Activated CD8-positive, alpha-beta memory T cell treated with anti-CD3 and anti-CD28 coated beads, Interleukin-2, amount 50 U/mL, for 1 hour (primary cell): ENCODE measurements around the gene CBL.

Experiments
- DNase-seq: peaks from one replicate; pipeline ENCODE4 v3.0.0-alpha.2; 2020; ENCODE audit errors: extremely low read depth

CBL gene

GRCh38 chr11:119309953-119310681, 104.0 kb downstream of the CBL start:
- DNase-seq: no peak

- no peak for DNase-seq
Measured at GRCh38 chr11:119310682-119311052, 104.5 kb downstream of the CBL start.

GRCh38 chr11:119314726-119315125, 108.6 kb downstream of the CBL start:
- DNase-seq: no peak

GRCh38 chr11:119315131-119316015, 109.2 kb downstream of the CBL start:
- DNase-seq: no peak

DNA sequence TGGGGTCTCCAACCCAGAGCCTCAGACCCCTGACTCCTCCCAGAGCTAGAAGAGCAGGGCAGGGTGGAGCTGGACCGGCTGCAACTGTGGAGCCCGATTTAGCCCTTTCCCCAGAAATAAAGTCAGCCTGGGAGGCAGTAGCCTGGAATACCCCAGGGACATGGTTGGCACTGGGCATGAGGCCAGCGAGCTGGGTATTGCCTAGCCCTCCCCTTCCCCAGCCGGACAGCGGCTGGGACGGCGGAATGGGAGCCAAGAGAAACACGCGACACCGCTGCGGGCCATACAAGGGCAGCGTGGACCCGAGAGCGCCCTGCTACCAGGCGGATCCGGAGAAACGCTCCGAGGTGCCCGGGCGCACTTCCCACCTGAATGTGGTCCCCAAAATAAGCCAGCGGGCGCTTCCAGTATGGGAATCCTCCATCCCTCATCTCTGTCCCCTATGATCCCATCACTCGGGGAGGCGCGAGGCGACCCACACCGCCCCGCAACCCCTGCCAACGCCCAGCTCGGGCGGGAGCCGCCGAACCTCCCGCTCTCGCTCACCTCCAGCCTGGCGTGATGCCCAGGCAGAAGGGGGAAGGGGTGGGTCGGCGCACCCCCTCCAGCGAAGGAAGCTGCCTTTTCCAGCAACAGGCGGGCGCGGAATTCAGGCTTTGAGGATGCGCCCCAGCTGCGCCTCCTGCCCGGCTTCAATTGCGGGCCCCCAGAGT, 110.0 kb downstream of the CBL start:
- no peak for DNase-seq

- no peak for DNase-seq
Measured at GRCh38 chr11:119316729-119317591, 110.8 kb downstream of the CBL start, which contains the start of gene MCAM. Gene MCAM, minus strand, starts transcription at chr11:119317130. Its CDS starts 29 bp downstream, at chr11:119317101.

DNA sequence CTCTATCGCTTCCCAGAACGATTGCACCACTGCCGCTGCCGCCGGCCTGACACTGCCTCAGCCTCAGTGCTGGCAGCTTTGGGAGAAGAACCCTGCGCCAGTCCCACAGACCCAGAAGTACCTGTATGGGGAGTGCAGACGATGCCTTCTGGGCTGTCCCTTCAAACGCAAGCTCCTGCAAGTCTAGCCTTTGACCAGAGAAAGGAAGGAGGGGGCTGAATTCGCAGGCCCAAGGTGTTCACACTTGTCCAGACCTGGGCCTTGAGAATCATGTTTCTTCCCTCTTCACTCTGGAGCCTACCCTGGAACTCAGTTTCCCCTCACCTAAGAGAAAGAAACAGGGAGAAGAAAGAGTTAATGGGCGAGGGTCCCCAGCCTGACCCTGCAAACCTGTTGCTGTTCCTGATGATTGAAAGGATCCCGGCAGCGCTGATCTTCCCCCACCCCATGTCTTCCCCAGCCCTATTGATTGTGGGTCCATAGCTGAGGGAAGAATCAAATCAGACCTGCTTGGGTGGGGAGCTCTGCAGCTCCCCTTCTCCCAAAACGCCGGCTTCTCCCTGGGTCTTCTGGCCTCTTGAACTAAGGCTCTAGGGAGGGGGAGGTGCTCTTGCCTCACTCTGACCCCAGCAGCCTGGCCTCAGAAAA, 111.6 kb downstream of the CBL start:
- DNase-seq: no peak

DNA sequence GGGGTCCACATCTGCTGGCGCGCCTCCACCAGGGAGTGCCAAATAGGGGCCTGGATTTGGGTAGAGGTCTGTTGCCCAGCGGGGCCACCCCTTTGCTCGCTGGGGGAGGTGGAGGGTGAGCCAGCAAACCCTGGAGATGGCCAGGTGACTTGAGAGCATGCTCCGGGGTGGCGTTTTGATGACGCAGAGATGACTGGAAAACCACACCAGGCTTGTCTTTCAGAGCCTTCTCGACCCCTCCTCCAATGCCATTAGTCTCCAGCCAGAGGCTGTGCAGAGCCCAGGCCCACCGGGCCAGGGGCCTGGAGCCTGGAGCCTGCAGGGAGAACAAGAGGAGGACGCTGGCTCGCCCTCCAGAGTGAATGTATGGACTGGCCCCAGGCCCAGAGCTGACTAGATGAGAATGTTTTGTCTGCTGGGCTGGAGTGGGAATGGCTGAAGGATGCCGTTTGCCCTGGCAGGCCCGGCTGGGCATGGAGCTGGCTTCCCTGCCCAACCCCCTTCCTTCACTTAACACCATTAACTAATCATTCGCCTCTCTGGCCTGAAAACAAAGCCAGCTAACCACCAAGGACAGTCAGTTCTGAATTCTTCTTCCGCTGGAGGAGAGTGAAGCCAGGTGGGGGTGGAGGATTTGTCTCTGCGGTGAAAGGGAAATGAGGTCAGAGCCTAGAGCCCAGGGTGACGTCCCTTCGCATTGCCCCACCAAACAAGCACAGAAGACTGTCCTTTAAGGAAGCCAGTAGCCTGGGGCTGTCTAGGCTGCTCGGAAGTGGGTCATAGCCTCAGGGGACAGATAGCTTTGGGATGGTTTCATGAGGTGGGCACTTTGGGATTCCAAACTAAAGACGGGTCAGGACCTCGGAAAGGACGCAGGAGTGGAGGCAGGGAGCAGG, 112.3 kb downstream of the CBL start:
- no peak for DNase-seq

DNA sequence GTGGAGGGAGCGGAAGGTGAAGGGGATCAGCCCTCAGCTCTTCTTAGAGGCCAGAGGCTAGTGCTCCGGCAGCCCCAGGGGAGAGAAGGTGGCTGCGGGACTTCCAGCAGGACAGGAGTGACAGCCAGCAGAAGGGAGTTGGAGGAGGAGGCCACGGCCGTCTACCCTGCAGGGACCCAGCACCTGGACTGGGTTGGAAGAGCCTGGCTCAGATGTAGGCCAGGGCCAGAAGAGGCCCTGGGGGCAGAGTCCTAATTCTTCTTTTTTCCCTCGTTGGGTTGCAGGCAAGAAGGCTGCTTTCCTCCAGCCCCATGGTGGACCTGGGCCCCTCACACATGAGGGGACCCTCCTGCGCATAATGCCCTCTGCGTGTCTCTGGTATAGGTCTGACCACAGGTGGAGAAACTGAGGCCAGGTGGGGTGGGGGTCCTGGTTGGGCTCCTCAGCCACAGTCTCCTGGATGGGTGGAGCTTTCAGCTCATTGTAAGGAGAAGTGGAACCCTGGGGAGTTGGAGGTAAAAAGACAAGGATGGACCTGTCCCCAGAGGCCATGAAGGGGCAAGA, 113.1 kb downstream of the CBL start:
- DNase-seq: no peak

GRCh38 chr11:119319700-119320239, 113.6 kb downstream of the CBL start:
- DNase-seq: no peak

DNA sequence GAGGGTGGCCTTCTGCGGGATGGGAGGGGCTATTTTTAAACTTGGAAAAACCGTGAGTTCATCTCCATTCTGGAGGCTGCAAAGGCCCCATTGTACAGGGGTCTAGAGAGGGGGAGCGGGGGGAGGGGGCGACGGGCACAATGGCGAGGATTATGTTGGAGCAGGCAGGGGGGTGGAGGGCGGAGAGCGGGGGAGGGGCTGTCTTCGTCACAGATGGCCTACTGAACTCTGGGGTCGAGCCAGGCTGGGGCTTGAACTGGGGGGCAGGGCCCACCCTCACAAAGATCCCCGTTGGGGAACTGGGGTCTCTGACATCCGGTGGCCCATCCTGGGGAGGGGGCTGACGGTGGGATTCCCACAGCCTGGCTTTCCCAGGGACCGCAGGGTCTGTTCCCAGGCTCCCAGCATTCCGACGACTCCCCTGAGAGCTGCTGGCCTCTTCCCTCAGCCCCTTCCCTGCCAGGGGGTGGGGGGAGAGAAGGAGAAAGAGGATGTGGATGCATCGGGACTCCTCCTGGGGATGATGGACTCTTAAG, 114.2 kb downstream of the CBL start:
- no peak for DNase-seq

DNA sequence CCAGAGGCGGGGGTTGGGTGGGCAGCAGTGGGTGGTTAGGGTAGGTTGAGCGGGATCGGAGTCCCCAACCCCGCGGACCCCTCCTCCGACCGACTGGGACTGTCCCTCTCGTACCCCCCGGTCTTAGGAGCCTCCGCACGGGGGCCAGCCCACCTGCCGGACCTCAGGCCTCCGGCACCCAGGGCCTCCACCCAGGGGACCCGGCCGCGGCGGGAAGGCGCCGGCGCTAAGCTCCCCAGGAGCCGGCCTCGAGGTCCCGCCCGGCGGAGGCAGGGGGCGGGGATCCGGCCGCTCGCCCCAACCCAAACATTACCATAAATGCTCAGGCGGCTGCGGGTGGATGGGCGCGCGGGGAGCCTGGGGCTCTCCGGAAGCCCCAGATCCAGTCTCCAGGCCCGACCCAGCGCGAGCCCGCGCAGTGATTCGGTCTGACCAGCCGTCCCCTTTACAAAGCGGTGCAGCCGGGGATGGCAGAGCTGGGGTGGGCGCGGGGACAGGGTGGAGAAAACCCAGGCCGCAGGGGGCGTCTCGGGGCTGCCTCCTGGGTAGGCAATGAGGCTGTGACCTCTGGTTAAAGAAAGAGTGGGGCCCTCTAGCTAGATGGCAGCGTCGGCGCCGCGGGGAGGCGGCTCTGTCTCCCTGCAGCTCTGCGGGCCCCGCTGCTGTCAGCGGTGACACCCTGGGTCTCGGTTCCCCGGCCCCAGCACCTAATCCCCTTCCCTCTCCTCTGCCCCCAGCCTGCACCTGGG, 114.8 kb downstream of the CBL start:
- no peak for DNase-seq

- no peak for DNase-seq
Measured at GRCh38 chr11:119322360-119322739, 116.2 kb downstream of the CBL start.

- DNase-seq: no peak
Measured at GRCh38 chr11:119322921-119323531, 116.9 kb downstream of the CBL start.

- DNase-seq: no peak
Measured at GRCh38 chr11:119323532-119324033, 117.4 kb downstream of the CBL start.

GRCh38 chr11:119324189-119324588, 118.0 kb downstream of the CBL start:
- no peak for DNase-seq

DNA sequence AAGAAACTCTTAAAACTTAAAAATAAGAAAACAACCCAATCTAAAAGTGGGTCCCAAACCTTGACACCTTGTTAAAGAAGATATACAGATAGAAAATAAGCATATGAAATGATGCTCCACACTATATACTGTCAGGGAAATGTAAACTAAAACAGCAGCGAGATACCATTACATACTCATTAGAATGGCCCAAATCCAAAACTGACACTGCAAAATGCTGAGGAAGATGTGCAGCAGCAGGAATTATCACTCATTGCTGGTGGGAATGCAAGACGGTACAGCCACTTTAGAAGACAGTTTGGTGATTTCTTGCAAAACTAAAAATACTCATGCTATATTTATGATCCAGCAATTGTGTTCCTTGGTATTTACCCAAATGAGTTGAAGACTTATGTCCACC, 123.2 kb downstream of the CBL start:
- no peak for DNase-seq

DNA sequence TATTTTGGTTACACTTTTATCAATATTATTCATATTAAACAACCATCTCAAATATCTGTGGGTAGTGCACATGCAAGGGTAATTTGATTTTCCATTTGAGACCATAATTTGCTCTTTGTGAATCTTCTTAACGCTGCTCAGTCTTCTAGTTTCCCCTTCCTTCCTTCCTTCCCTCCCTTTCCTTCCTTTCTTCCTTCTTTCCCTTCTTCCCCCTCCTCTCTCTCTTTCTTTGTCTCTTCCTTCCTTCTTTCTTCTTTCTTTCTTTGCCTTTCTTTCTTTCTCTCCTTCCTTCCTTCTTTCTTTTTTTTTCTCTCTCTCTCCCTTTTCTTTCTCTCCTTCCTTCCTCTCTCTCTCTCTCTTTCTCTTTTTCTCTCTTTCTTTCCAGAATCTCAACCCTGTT, 124.1 kb downstream of the CBL start:
- no peak for DNase-seq
